Skin epidermis (tissue), 12 donors: ENCODE results near the gene GFRA4.
"Not testable (repeated sequence)": the region's sequence is repeated elsewhere in the genome, so short reads cannot be mapped to it uniquely, and the experiment has no call there.

Experiments
- H3K27ac ChIP-seq, 21 experiments: fragments of 200-600 bp; sonication (generic) in 11 of 21; one replicate each; pipeline ENCODE4 v1.5.0; 2020; ENCODE audit warnings: mild to moderate bottlenecking in 3 of 21, inconsistent platforms in 2 of 21, moderate library complexity in 2 of 21
- H3K4me3 ChIP-seq, 7 experiments: fragments of 200-600 bp; sonication (generic) in 2 of 7; one replicate each; pipeline ENCODE4 v1.5.0; 2020; ENCODE audit warnings: inconsistent platforms in 2 of 7, mild to moderate bottlenecking in 2 of 7, moderate library complexity in 1 of 7

The GFRA4 gene

GRCh38 chr20:3632311-3633004, 30.7 kb downstream of the GFRA4 start:
- Histone ChIP-seq H3K27ac (no peak overlapping the region), H3K4me3 (no peak overlapping the region)

GRCh38 chr20:3631534-3631933, 31.7 kb downstream of the GFRA4 start:
- no peak overlapping the region for H3K27ac ChIP-seq
- no peak overlapping the region for H3K4me3 ChIP-seq

- no peak overlapping the region for H3K27ac ChIP-seq
- H3K4me3 ChIP-seq = no peak overlapping the region
Observed at GRCh38 chr20:3630429-3630828, 32.8 kb downstream of the GFRA4 start.

- no peak overlapping the region for H3K27ac ChIP-seq
- no peak overlapping the region for H3K4me3 ChIP-seq
Observed at GRCh38 chr20:3629893-3630292, 33.3 kb downstream of the GFRA4 start.

GRCh38 chr20:3628502-3629314, 34.5 kb downstream of the GFRA4 start:
- H3K27ac ChIP-seq = no peak overlapping the region
- no peak overlapping the region for H3K4me3 ChIP-seq

GRCh38 chr20:3627476-3627875, 35.7 kb downstream of the GFRA4 start:
- Histone ChIP-seq H3K27ac (no peak overlapping the region), H3K4me3 (no peak overlapping the region)

- Histone ChIP-seq H3K27ac (no peak overlapping the region), H3K4me3 (no peak overlapping the region)
Observed at GRCh38 chr20:3622406-3622805, 40.8 kb downstream of the GFRA4 start.

- no peak overlapping the region for H3K4me3 ChIP-seq
- no peak overlapping the region for H3K27ac ChIP-seq
Observed at GRCh38 chr20:3621111-3621510, 42.1 kb downstream of the GFRA4 start.

GRCh38 chr20:3616250-3616649, 46.9 kb downstream of the GFRA4 start:
- Histone ChIP-seq H3K27ac (no peak overlapping the region), H3K4me3 (no peak overlapping the region)

- H3K4me3 ChIP-seq, H3K27ac ChIP-seq: not testable (repeated sequence)
Observed at GRCh38 chr20:3615171-3615840, 47.9 kb downstream of the GFRA4 start.

- Histone ChIP-seq H3K27ac (no peak overlapping the region), H3K4me3 (no peak overlapping the region)
Observed at GRCh38 chr20:3614466-3614865, 48.7 kb downstream of the GFRA4 start.

- no peak overlapping the region for H3K4me3 ChIP-seq
- H3K27ac ChIP-seq = no peak overlapping the region
Observed at GRCh38 chr20:3613821-3614440, 49.3 kb downstream of the GFRA4 start.

GRCh38 chr20:3612795-3613572, 50.2 kb downstream of the GFRA4 start:
- H3K27ac ChIP-seq = no peak overlapping the region
- no peak overlapping the region for H3K4me3 ChIP-seq

- Histone ChIP-seq H3K27ac (no peak overlapping the region), H3K4me3 (no peak overlapping the region)
Observed at GRCh38 chr20:3611901-3612300, 51.3 kb downstream of the GFRA4 start.
